ENCODE results near the gene TUNAR.

GRCh38 chr14:95928751-95929150 is 52.1 kb downstream of the TUNAR start:
- TF ChIP-seq CTCF (IDR thresholded peaks at IDR 0.05) (no peak), POLR2A (IDR thresholded peaks at IDR 0.05) (no peak)
